Measurements from ENCODE around the gene WDR86. TPM values are rescaled to one million over a fixed set of nuclear protein-coding genes. Genes with fewer than 3 reads are reported as not detected.
A peak's percentile ranks its signal among the peaks of the same experiment; 100 is the strongest.

The WDR86 gene
- total RNA-seq, 2 experiments from 2014 or later, result 0.25 TPM

DNA sequence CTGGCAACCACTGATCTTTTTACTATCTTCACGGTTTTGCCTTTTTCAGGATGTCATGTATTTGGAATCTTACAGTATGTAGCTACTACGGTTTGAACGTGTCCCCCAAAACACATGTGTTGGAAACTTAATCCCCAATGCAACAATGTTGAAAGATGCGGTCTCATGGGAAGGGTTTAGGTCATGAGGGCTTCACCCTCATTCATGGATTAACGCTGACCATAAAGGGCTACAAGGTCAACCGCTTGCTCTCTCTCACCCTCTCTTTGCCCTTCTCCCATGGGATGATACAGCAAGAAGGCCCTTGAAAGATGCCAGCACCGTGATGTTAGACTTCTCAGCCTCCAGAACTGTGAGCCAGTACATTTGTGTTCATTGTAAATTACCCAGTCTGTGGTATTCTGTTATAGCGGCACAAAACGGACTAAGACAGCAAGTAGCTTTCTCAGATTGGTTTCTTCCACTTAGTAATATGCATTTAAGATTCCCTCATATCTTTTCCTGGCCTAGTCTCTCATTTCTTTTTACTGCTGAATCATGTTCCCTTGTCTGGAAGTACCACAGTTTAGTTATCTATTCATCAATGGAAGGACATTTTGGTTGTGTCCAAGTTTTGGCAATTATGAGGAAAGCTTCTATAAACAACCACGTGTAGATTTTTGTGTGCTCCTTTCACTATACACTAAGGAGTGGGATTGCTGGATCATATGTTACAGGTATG, 33.1 kb upstream of the WDR86 start:
- POLR2A ChIA-PET, result interaction anchor here (0.6 to 1.3 kb wide), 3 partner anchors 10 to 92 kb away, joined by 3 read pairs; no protein-coding TSS in a partner anchor
- DNase-seq (no peak), ATAC-seq (no peak)
- Mint-ChIP-seq H3K36me3 (ENCODE audit: low read depth) (no peaks in the 10 kb centered on the region), H3K27ac (peak overlapping the region; percentile 32), H3K4me3 (no peak overlapping the region), H3K27me3 (no peaks in the 10 kb centered on the region), H3K4me1 (ENCODE audit: low read depth) (peaks cover 38% of the 10 kb centered on the region), H3K9me3 (no peaks in the 10 kb centered on the region)
- TF ChIP-seq, protein P1, sequence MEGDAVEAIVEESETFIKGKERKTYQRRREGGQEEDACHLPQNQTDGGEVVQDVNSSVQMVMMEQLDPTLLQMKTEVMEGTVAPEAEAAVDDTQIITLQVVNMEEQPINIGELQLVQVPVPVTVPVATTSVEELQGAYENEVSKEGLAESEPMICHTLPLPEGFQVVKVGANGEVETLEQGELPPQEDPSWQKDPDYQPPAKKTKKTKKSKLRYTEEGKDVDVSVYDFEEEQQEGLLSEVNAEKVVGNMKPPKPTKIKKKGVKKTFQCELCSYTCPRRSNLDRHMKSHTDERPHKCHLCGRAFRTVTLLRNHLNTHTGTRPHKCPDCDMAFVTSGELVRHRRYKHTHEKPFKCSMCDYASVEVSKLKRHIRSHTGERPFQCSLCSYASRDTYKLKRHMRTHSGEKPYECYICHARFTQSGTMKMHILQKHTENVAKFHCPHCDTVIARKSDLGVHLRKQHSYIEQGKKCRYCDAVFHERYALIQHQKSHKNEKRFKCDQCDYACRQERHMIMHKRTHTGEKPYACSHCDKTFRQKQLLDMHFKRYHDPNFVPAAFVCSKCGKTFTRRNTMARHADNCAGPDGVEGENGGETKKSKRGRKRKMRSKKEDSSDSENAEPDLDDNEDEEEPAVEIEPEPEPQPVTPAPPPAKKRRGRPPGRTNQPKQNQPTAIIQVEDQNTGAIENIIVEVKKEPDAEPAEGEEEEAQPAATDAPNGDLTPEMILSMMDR (IDR thresholded peaks at IDR 0.05), result no peak
- CTCF ChIA-PET, result interaction anchor here (1.0 to 4.1 kb wide), 5 partner anchors 9 to 127 kb away, joined by 3 to 22 read pairs (median 5); no protein-coding TSS in a partner anchor
- intact Hi-C loops (cut with micrococcal nuclease), result no loop called here

DNA sequence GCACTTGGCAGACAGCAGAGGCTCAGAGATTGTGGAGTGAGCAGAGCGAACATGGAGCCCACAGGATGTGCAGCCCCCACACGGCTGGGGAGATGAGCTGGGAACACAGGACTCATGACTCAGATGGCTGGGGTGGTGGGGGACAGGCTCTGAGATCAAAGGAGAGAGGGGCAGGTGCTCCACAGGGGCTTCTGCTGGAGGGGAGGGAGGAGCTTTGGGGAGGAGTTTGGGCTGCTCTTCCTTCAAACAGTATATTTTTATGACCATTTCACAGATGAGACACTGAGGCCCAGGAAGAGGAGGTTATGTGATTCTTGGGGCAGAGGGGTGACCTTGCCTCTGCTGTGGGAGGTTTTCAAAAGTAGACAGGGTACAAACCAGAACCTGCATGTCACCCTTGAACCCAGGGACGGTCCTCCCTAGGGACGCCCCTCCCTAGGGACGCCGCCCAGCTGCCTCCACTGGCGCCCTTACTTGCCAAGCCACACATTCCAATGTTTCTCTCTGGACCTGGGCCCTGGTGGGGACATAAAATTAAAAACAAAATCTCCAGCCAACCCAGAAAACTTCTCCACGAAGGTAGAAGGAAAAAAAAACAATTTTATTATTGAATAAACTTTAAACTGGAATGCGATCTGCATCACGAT, 31.1 kb upstream of the WDR86 start:
- no peaks in the 10 kb centered on the region for H3K27me3 Mint-ChIP-seq
- POLR2A ChIA-PET, result interaction anchor here (0.9 to 2.2 kb wide), 4 partner anchors 10 to 89 kb away, joined by 3 to 12 read pairs (median 4); partner anchors contain the start of gene RHEB
- DNase-seq, result peak; percentile 58
- CTCF ChIA-PET, result interaction anchor here (0.8 to 2.0 kb wide), 7 partner anchors 8 to 197 kb away, joined by 3 to 10 read pairs (median 4); no protein-coding TSS in a partner anchor
- ATAC-seq, result peak; percentile 68
- peaks cover 38% of the 10 kb centered on the region for H3K4me1 Mint-ChIP-seq (ENCODE audit: low read depth)
- peak overlapping the region; percentile 61 for H3K27ac Mint-ChIP-seq
- no peaks in the 10 kb centered on the region for H3K36me3 Mint-ChIP-seq (ENCODE audit: low read depth)
- peak overlapping the region; percentile 64 for H3K4me3 Mint-ChIP-seq
- H3K9me3 Mint-ChIP-seq, result no peaks in the 10 kb centered on the region
- TF ChIP-seq, protein P1 (IDR thresholded peaks at IDR 0.05), result no peak
- intact Hi-C loops (cut with micrococcal nuclease), result no loop called here

DNA sequence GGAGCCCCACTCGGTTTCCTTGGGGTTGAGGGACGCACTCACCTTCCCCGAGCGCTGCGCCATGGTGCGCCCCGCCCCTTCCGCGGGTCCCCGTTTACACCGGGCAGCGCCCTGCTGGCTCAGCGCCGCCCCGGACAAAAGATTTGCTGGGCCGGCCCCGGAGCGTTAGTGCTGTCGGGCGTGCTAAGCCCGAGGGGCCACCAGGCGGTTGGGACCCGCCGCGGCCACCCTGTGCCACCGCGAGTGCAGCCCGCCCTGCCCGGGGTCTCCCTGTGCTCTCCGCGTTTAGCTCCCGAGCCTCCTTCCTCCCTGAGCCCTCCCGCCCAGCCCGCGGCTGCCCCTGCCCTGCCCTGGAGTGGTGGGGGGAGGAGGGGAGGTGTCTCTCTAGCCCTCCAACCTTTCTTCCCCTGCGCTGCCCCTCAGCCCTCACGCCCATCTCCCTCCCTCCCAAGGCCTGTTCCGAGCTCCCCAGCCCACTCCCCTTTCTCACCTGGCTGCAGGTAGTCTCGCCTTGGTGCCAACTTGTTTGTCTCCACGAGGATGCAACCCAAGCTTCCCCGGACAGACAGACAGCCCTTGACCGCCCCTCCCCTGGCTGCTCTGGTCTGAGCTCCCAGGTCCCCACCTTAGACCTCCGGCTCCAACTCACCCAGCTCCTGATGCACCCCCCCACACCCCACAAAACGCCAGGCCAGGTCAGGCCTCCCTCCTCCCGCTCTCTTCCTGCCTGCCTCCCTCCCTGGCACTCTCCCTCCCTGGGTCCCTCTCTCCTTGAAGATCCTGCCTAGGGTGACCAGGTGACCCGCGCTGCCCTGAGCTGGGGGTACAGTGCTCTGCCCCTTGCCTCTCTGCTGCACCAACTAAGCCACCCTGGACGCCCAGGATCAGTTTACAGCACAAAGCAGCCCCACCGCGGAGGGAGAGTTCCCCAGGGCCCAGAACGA, 30.3 kb upstream of the WDR86 start, which contains the start of gene CRYGN:
Gene CRYGN (minus strand): TSS at position 287 of the 944 bp plus-strand sequence. CDS start 224 bp downstream, at position 63.
- Mint-ChIP-seq H3K4me1 (ENCODE audit: low read depth) (peaks cover 38% of the 10 kb centered on the region), H3K27me3 (no peaks in the 10 kb centered on the region), H3K36me3 (ENCODE audit: low read depth) (no peaks in the 10 kb centered on the region), H3K27ac (peak within 1 kb of the TSS; percentile 61), H3K9me3 (no peaks in the 10 kb centered on the region), H3K4me3 (peak within 1 kb of the TSS; percentile 64)
- ChIA-PET POLR2A (interaction anchor here (0.9 to 2.2 kb wide), 4 partner anchors 9 to 89 kb away, joined by 3 to 12 read pairs (median 4); partner anchors contain the start of gene RHEB), CTCF (interaction anchor here (1.2 to 2.0 kb wide), 4 partner anchors 9 to 136 kb away, joined by 3 to 10 read pairs (median 6); no protein-coding TSS in a partner anchor)
- DNase-seq (no peak), ATAC-seq (peak; percentile 21)
- TF ChIP-seq, protein P1 (IDR thresholded peaks at IDR 0.05), result no peak
- intact Hi-C loops (cut with micrococcal nuclease), result no loop called here

DNA sequence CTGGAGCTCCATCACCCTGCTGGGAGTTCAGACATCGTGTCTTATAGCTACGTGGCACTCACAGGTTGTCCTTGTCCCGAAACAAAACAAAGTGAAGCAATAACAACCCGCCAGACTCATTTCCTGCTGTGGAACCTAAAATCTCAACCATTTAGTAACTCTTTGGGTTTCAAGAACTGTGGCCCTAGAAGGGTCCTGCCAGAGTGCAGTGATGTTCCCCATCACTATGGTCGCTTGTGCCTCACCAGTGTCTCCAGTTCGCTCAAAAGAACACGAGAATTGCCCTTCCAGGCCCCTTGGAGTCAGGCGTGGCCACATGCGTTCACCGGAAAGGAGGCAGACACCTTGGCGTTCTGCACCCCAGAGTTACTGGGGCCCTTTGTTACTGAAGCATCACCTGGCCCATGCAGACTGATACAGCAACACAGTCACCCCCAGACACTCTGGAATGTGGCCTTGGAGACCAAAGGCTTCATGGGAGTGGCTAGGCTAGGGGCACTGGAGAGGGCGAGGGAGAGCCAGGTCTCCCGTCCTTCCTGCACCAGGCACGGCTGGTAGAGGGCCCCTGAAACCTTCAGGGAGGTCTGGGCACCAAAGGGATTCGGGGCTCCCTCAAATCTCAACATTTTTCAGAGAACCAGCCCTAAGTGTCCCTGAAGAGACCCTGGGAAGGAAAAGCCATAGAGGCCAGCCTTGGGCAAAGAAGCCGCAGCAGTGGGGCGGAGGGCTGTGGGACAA, 29.2 kb upstream of the WDR86 start:
- H3K27me3 Mint-ChIP-seq, result no peaks in the 10 kb centered on the region
- no peak for DNase-seq
- POLR2A ChIA-PET, result no interaction called here
- H3K4me1 Mint-ChIP-seq (ENCODE audit: low read depth), result peaks cover 31% of the 10 kb centered on the region
- H3K9me3 Mint-ChIP-seq, result no peaks in the 10 kb centered on the region
- no peak overlapping the region for H3K27ac Mint-ChIP-seq
- ATAC-seq, result no peak
- TF ChIP-seq, protein P1 (IDR thresholded peaks at IDR 0.05), result no peak
- CTCF ChIA-PET, result interaction anchor here (0.8 to 6.8 kb wide), 3 partner anchors 9 to 540 kb away, joined by 3 to 51 read pairs (median 3); no protein-coding TSS in a partner anchor
- no peak overlapping the region for H3K4me3 Mint-ChIP-seq
- intact Hi-C loops (cut with micrococcal nuclease), result no loop called here
- H3K36me3 Mint-ChIP-seq (ENCODE audit: low read depth), result no peaks in the 10 kb centered on the region

Data from activated CD8-positive, alpha-beta T cell treated with anti-CD3 and anti-CD28 coated beads for 36 hours (primary cell).